K562 (cell line): ENCODE data around the gene BTG2. TPM values are rescaled to one million over a fixed set of nuclear protein-coding genes. Genes with fewer than 3 reads are reported as not detected.

Source experiments
- ATAC-seq: fragments of 200-7000 bp; cut with Tn5 transposase; 3 replicates; pipeline ENCODE4 v1.9.1; 2020; ENCODE audit warnings: moderate library complexity
- Bru-seq: library from RNA; stranded (reverse); fragments of 400-500 nt; gene quantifications from one replicate; lab custom pipeline; 2021; lab: Mats Ljungman, UMichigan
- BruChase-seq, 2 experiments: library from RNA; stranded (reverse); fragments of 400-500 nt; gene quantifications; one replicate each; lab custom pipeline; 2021; lab: Mats Ljungman, UMichigan
- BruUV-seq: library from RNA; stranded (reverse); fragments of 400-500 nt; replicated peaks from 2 replicates; lab custom pipeline; 2021; lab: Mats Ljungman, UMichigan
- CTCF ChIA-PET: fragments of 300-600 bp; formaldehyde crosslinking; extraction: SDS; loops from one replicate; lab custom pipeline; 2021; ENCODE audit warnings: low intra/inter-chr PET ratio; lab: Yijun Ruan, JAX
- POLR2A ChIA-PET: fragments of 300-600, 350-650 bp; sonication (Branson Sonifier 250); formaldehyde crosslinking; extraction: SDS; loops from one replicate; lab custom pipeline; 2021; ENCODE audit warnings: antibody characterized with exemption, inconsistent platforms; lab: Yijun Ruan, JAX
- DNase-seq, 4 experiments: peaks; one replicate each; pipeline versions ENCODE4 v3.0.0 to v3.0.0-alpha.2; 2011 to 2018; ENCODE audit warnings: low spot score in 3 of 4, mixed read lengths in 3 of 4; ENCODE audit errors: extremely low read depth in 1 of 4
- FAIRE-seq: peaks from 2 replicates; lab custom pipeline; 2011; peaks lifted over from hg19 to GRCh38; lab: Jason Lieb, UNC
- H2AFZ ChIP-seq: 2 replicates; pipeline ENCODE4 v1.6.0; 2011; ENCODE audit warnings: low read depth, low read length, control low read depth, inconsistent platforms
- H3K27ac ChIP-seq: fragments of 200-600 bp; 3 replicates; pipeline ENCODE4 v1.8.0; 2011; ENCODE audit warnings: low read depth, mild to moderate bottlenecking, control low read depth, inconsistent platforms, low read length, moderate library complexity, mixed read lengths; ENCODE audit errors: extremely low read depth
- H3K27me3 ChIP-seq, 2 experiments: fragments of 300-600 bp in 1 of 2; 2 replicates in 1 of 2; 3 replicates in 1 of 2; pipeline versions ENCODE4 v1.6.0 to v1.8.0; 2011; ENCODE audit warnings: inconsistent platforms in 2 of 2, low read length in 2 of 2, mild to moderate bottlenecking in 1 of 2, mixed read lengths in 1 of 2, moderate library complexity in 1 of 2; ENCODE audit not compliant: control insufficient read depth in 2 of 2, insufficient read depth in 2 of 2
- H3K36me3 ChIP-seq: fragments of 300-600 bp; 3 replicates; pipeline ENCODE4 v1.8.0; 2011; ENCODE audit warnings: mild to moderate bottlenecking, low read length, inconsistent platforms; ENCODE audit not compliant: control insufficient read depth, insufficient read depth
- H3K4me1 ChIP-seq, 2 experiments: fragments of 200-600 bp in 1 of 2; replicated peaks in 1 of 2; 2 replicates in 1 of 2; 3 replicates in 1 of 2; pipeline versions ENCODE4 v1.5.1 to v1.8.0; 2011; ENCODE audit warnings: inconsistent platforms in 2 of 2, low read length in 2 of 2, mild to moderate bottlenecking in 1 of 2, mixed read lengths in 1 of 2, moderate library complexity in 1 of 2; ENCODE audit not compliant: control insufficient read depth in 2 of 2, insufficient read depth in 2 of 2
- H3K4me2 ChIP-seq: 2 replicates; pipeline ENCODE4 v1.6.1; 2011; ENCODE audit warnings: low read length, control low read depth, inconsistent platforms, mixed read lengths; ENCODE audit not compliant: insufficient read depth
- H3K4me3 ChIP-seq: fragments of 200-600 bp; sonication (generic), shearing (Covaris generic); 2 replicates; pipeline ENCODE4 v1.5.1; 2016; ENCODE audit warnings: control low read depth, inconsistent platforms
- H3K79me2 ChIP-seq: fragments of 200-600 bp; 3 replicates; pipeline ENCODE4 v1.8.0; 2011; ENCODE audit warnings: low read length, inconsistent platforms; ENCODE audit not compliant: control insufficient read depth, insufficient read depth
- H3K9ac ChIP-seq, 2 experiments: 2 replicates each; pipeline versions ENCODE4 v1.6.0 to v1.6.1; 2011; ENCODE audit warnings: low read depth in 2 of 2, low read length in 2 of 2, control low read depth in 1 of 2, inconsistent platforms in 1 of 2, mild to moderate bottlenecking in 1 of 2, mixed read lengths in 1 of 2; ENCODE audit not compliant: insufficient read depth in 1 of 2
- H3K9me1 ChIP-seq: one replicate; pipeline ENCODE4 v1.6.0; 2011; ENCODE audit warnings: inconsistent platforms, mild to moderate bottlenecking, low read length, moderate library complexity; ENCODE audit not compliant: control insufficient read depth, insufficient read depth
- H3K9me3 ChIP-seq: replicated peaks from 2 replicates; pipeline ENCODE4 v1.5.1; 2011; ENCODE audit warnings: low read depth, low read length, inconsistent platforms; ENCODE audit not compliant: control insufficient read depth, insufficient read depth
- H4K20me1 ChIP-seq: replicated peaks from 2 replicates; pipeline ENCODE4 v1.6.1; 2011; ENCODE audit warnings: low read length, inconsistent platforms, mixed read lengths; ENCODE audit not compliant: control insufficient read depth, insufficient read depth
- E4F1 ChIP-seq: fragments of 250-450 bp; sonication (Bioruptor Pico); IDR thresholded peaks from 2 replicates; pipeline ENCODE4 v1.5.0; 2021; ENCODE audit warnings: mild to moderate bottlenecking, borderline replicate concordance
- ELK1 ChIP-seq: sonication (generic); formaldehyde crosslinking; IDR thresholded peaks from 2 replicates; pipeline ENCODE4 v1.8.1; 2022; ENCODE audit warnings: missing genetic modification reagents
- FOXA3 ChIP-seq, 2 experiments: fragments of 450-650 bp in 1 of 2; sonication (generic) in 1 of 2; formaldehyde crosslinking; IDR thresholded peaks in 1 of 2; conservative IDR thresholded peaks in 1 of 2; 2 replicates each; pipeline versions ENCODE4 v1.4.0 to v1.8.0; 2020 to 2022; ENCODE audit warnings: mild to moderate bottlenecking in 2 of 2, missing genetic modification reagents in 1 of 2
- PBX2 ChIP-seq, 2 experiments: IDR thresholded peaks in 1 of 2; conservative IDR thresholded peaks in 1 of 2; 2 replicates each; pipeline ENCODE4 v1.6.1; 2016; ENCODE audit warnings: low read depth in 2 of 2, mild to moderate bottlenecking in 1 of 2, missing compliant biosample characterization in 1 of 2, missing genetic modification characterization in 1 of 2, moderate library complexity in 1 of 2
- ZBTB17 ChIP-seq: fragments of 450-650 bp; formaldehyde crosslinking; IDR thresholded peaks from 2 replicates; pipeline ENCODE4 v1.4.0; 2020; ENCODE audit warnings: mild to moderate bottlenecking
- WGBS: fragments of 100-300 bp; shearing (Covaris generic); methylation state at CpG from one replicate; pipeline ENCODE4 v1.1.6; 2016; ENCODE audit warnings: low coverage, mixed read lengths; ENCODE audit not compliant: insufficient coverage; ENCODE audit errors: missing lambda C conversion rate; 5-methylcytosine and 5-hydroxymethylcytosine counted together
- in situ Hi-C: fragments of 300-500 bp; cut with MboI; formaldehyde crosslinking; loops from 4 replicates; pipeline ENCODE4 v1.15.0; 2018; ENCODE audit warnings: inconsistent platforms, mixed read lengths
- intact Hi-C: fragments of 100-400 bp; cut with micrococcal nuclease; formaldehyde crosslinking; loops from 2 replicates; pipeline ENCODE4 v1.14.2; 2022
- long read RNA-seq, 3 experiments: library from polyadenylated mRNA in 2 of 3; library from RNA in 1 of 3; unstranded in 2 of 3; stranded (forward) in 1 of 3; transcript quantifications; one replicate each; pipeline ENCODE4 v2.0.0, GENCODE V29; 2019 to 2022
- polyA minus RNA-seq, 3 experiments: library from RNA; depleted of rRNA, polyadenylated mRNA; stranded (reverse); fragments of >200 nt; gene quantifications; 2 replicates each; pipeline ENCODE4 v1.2.3, GENCODE V29; 2011
- polyA plus RNA-seq, 8 experiments: library from polyadenylated mRNA; depleted of rRNA in 4 of 8; stranded (reverse) in 5 of 8; unstranded in 3 of 8; fragments of >200 nt; fragmentation: Nextera tagmentation in 2 of 8; fragmentation: Illumina TruSeq in 1 of 8; extraction: Ambion mirVana in 2 of 8; extraction: Trizol in 1 of 8; gene quantifications; 2 replicates each; pipeline versions ENCODE4 v1.2.1 to v1.2.3, GENCODE V29; 2011 to 2014; ENCODE audit warnings: inconsistent platforms in 1 of 8, missing spikeins in 1 of 8
- total RNA-seq, 7 experiments: library from RNA; depleted of rRNA in 6 of 7; stranded (reverse); fragments of >200 nt in 6 of 7; fragmentation: Illumina TruSeq in 2 of 7; extraction: Trizol in 2 of 7; gene quantifications; 2 replicates each; pipeline versions ENCODE4 v1.2.1 to v1.2.3, GENCODE V29; 2011 to 2021; ENCODE audit warnings: low replicate concordance in 1 of 7

The BTG2 gene
- 20.8 and 48.4 TPM in 2 replicates for total RNA-seq (2011; cell fraction: chromatin; rRNA removed; ENCODE audit: low replicate concordance)
- 32.6 and 48.7 TPM in 2 replicates for total RNA-seq (2011; cell fraction: nucleolus; rRNA removed)
- 41.1 and 65.7 TPM in 2 replicates for total RNA-seq (2011; cell fraction: nucleoplasm; rRNA removed)
- total RNA-seq (2014; rRNA removed) (8.7 and 11.3 TPM in 2 replicates), total RNA-seq (2014; rRNA removed; fragmentation: Illumina TruSeq; extraction: Trizol) (5.8 and 7.2 TPM in 2 replicates), total RNA-seq (2015; rRNA removed; fragmentation: Illumina TruSeq; extraction: Trizol) (2.6 and 2.9 TPM in 2 replicates), total RNA-seq (2021) (9.6 and 11.5 TPM in 2 replicates), polyA plus RNA-seq (2011; rRNA removed) (29.7 and 41.9 TPM in 2 replicates), polyA plus RNA-seq (2014; fragmentation: Illumina TruSeq; extraction: Trizol) (9.4 and 12.2 TPM in 2 replicates), polyA plus RNA-seq (2014; fragmentation: Nextera tagmentation; extraction: Ambion mirVana) (1 to 10 TPM; 2.3 to 3.8 TPM), polyA plus RNA-seq (2014; rRNA removed) (10.1 and 12.7 TPM in 2 replicates), polyA minus RNA-seq (2011; rRNA and poly(A)+ RNA removed) (18.7 and 24.3 TPM in 2 replicates), Bru-seq, nascent RNA (percentile 85 among the genes with signal in this experiment), BruChase-seq, experiment 1, labeled RNA remaining after a 2-hour chase (percentile 73 among the genes with signal in this experiment), BruChase-seq, experiment 2, labeled RNA remaining after a 6-hour chase (percentile 78 among the genes with signal in this experiment)
- 33.8 and 79.9 TPM in 2 replicates for polyA plus RNA-seq (2011; cell fraction: cytosol; rRNA removed)
- polyA plus RNA-seq (2011; cell fraction: nucleus; rRNA removed) = 25.8 and 51.6 TPM in 2 replicates
- 6.2 and 11.0 TPM in 2 replicates for polyA plus RNA-seq (2012)
- polyA minus RNA-seq (2011; cell fraction: cytosol; rRNA and poly(A)+ RNA removed) = 12.4 and 25.9 TPM in 2 replicates
- 23.1 and 23.3 TPM in 2 replicates for polyA minus RNA-seq (2011; cell fraction: nucleus; rRNA and poly(A)+ RNA removed)
- long read RNA-seq, experiment 1, transcript BTG2-201 (2 exons, 2,712 nt) = major isoform, 29 of 42 reads
- long read RNA-seq, experiment 1, partial matches to known transcripts = 13 of 42 reads
- long read RNA-seq, experiment 1, other reads (novel, unspliced or antisense) = 0 of 42 reads
- long read RNA-seq, experiment 2, transcript BTG2-201 (2 exons, 2,712 nt) = major isoform, 8 of 14 reads
- long read RNA-seq, experiment 2, partial matches to known transcripts = 1 of 14 reads
- long read RNA-seq, experiment 2, other reads (novel, unspliced or antisense) = 5 of 14 reads
- long read RNA-seq, experiment 3, transcript BTG2-201 (2 exons, 2,712 nt) = major isoform, 6 of 7 reads
- long read RNA-seq, experiment 3, partial matches to known transcripts = 0 of 7 reads
- long read RNA-seq, experiment 3, other reads (novel, unspliced or antisense) = 1 of 7 reads

DNA sequence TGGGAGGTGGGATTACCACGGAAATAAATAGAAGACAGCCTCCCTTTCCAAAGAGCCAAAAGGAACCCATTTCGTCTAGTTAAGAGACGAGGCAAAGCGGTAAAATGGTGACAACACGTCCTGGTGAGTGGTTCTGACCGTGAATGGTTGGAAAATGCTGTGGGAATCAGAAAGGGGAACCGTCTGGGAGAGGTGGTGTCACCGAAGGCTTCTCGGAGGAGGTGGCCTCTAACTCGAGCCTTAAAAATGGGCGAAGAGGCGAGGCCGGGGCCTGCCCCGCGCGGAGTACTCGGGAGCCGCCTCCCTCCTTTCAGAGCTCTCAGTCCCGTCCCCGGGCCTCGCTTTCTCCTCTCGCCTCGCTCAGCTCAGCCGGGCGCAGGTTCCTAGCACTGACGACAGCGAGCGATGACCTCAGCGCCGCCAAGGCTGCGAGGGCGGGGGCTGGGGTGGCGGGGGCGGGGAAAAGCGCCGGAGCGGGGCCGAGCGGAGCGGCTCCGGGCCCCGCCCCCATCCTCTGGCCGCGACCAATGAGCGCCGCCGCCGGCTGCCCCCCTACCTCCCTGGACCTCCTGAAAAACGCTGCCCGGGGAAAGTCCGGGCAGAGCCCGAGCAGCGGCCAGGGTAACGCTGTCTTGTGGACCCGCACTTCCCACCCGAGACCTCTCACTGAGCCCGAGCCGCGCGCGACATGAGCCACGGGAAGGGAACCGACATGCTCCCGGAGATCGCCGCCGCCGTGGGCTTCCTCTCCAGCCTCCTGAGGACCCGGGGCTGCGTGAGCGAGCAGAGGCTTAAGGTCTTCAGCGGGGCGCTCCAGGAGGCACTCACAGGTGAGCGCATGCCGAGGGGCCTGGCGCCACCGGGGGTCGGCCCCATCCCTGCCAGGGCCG, at the start of gene BTG2:
Gene BTG2 (plus strand): TSS at position 601 of the 890 bp plus-strand sequence. CDS start 88 bp downstream, at position 689.
- 1% methylated on average over 60 of the region's 79 CpGs for WGBS
- H3K9me1 ChIP-seq = peaks cover 8% of the 10 kb centered on the region
- DNase-seq (peak; percentile 96 to 99 (median 98)), FAIRE-seq (peak; percentile 42), ATAC-seq (peak; percentile 86)
- H3K4me1 ChIP-seq = peaks cover 65 to 67% of the 10 kb centered on the region in 2 experiments
- peak within 1 kb of the TSS; percentile 84 for H3K4me2 ChIP-seq
- H3K9me3 ChIP-seq = no peaks in the 10 kb centered on the region
- ChIA-PET CTCF (interaction anchor here (0.6 kb wide), 1 partner anchor 354 kb away, joined by 3 read pairs; no protein-coding TSS in a partner anchor), POLR2A (interaction anchor here (0.6 to 9.3 kb wide), 9 partner anchors 10 to 34 kb away, joined by 3 to 117 read pairs (median 7); no protein-coding TSS in a partner anchor)
- in situ Hi-C loops = no loop called here
- H3K4me3 ChIP-seq = peak within 1 kb of the TSS; percentile 69
- H3K27ac ChIP-seq = peak within 1 kb of the TSS; percentile 90
- intact Hi-C loops = loop anchor here (1.0 kb wide), 1 partner anchor 32 kb away; no protein-coding TSS in a partner anchor
- H3K79me2 ChIP-seq = peaks cover 26% of the 10 kb centered on the region; the same call in 2 of the 3 replicates
- peak within 1 kb of the TSS; percentile 87 to 93 for H3K9ac ChIP-seq
- peaks cover 11% of the 10 kb centered on the region for H3K36me3 ChIP-seq
- peak within 1 kb of the TSS; percentile 85 for H2AFZ ChIP-seq
- no peaks in the 10 kb centered on the region for H3K27me3 ChIP-seq
- TSS peak; percentile 95 for BruUV-seq
- H4K20me1 ChIP-seq = peaks cover 29% of the 10 kb centered on the region
- TF ChIP-seq ELK1 (CRISPR knock-in tag) (no peak), FOXA3 (CRISPR knock-in tag; conservative IDR thresholded peaks at IDR 0.05 in 1 of 2, IDR thresholded peaks at IDR 0.05 in 1 of 2) (no peak), E4F1 (CRISPR knock-in tag) (no peak), ZBTB17 (CRISPR knock-in tag) (no peak), PBX2 (CRISPR knock-in tag; IDR thresholded peaks at IDR 0.05; ENCODE audit: low read depth) (no peak), PBX2 (tag; conservative IDR thresholded peaks at IDR 0.05; ENCODE audit: low read depth) (0 out of 2 replicates have a peak, but pooled peaks have one; percentile 7)
